ENCODE results near the gene CDK14.

DNA sequence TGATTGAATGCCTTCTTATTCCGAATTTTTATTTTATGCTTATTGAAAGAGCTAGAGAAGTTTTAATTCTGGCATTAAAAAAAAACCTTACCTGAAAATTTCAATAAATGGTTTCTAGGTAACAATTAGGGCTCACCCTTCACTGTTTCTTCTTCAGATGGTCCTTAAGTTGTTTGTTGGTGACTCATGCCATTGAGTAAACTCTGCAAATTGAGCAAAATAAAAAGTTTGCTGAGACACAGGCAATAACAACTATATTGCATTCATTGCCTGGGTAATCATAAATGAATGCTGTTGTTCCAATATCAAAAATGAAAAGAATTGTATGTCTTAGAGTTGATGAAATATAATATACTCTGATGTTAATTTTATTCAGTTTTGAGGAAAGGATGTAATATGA lies 300.3 kb downstream of the CDK14 start:
- TF ChIP-seq, protein P1, sequence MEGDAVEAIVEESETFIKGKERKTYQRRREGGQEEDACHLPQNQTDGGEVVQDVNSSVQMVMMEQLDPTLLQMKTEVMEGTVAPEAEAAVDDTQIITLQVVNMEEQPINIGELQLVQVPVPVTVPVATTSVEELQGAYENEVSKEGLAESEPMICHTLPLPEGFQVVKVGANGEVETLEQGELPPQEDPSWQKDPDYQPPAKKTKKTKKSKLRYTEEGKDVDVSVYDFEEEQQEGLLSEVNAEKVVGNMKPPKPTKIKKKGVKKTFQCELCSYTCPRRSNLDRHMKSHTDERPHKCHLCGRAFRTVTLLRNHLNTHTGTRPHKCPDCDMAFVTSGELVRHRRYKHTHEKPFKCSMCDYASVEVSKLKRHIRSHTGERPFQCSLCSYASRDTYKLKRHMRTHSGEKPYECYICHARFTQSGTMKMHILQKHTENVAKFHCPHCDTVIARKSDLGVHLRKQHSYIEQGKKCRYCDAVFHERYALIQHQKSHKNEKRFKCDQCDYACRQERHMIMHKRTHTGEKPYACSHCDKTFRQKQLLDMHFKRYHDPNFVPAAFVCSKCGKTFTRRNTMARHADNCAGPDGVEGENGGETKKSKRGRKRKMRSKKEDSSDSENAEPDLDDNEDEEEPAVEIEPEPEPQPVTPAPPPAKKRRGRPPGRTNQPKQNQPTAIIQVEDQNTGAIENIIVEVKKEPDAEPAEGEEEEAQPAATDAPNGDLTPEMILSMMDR (IDR thresholded peaks at IDR 0.05; ENCODE audit: extremely low read depth in 1 of 2, insufficient read depth in 1 of 2, low read depth in 1 of 2, low read length in 2 of 2) = no peak
- TF ChIP-seq POLR2AphosphoS5 (IDR thresholded peaks at IDR 0.05; ENCODE audit: insufficient read depth, low read depth, low read length) = no peak
